K562 (cell line): ENCODE data around the gene FTO. TPM values are rescaled to one million over a fixed set of nuclear protein-coding genes. Genes with fewer than 3 reads are reported as not detected.

ENCODE experiments used
- ATAC-seq: fragments of 200-7000 bp; cut with Tn5 transposase; 3 replicates; pipeline ENCODE4 v1.9.1; 2020; ENCODE audit warnings: moderate library complexity
- BruUV-seq: library from RNA; stranded (reverse); fragments of 400-500 nt; replicated peaks from 2 replicates; lab custom pipeline; 2021; lab: Mats Ljungman, UMichigan
- CTCF ChIA-PET: fragments of 300-600 bp; formaldehyde crosslinking; extraction: SDS; loops from one replicate; lab custom pipeline; 2021; ENCODE audit warnings: low intra/inter-chr PET ratio; lab: Yijun Ruan, JAX
- POLR2A ChIA-PET: fragments of 300-600, 350-650 bp; sonication (Branson Sonifier 250); formaldehyde crosslinking; extraction: SDS; loops from one replicate; lab custom pipeline; 2021; ENCODE audit warnings: antibody characterized with exemption, inconsistent platforms; lab: Yijun Ruan, JAX
- DNase-seq, 4 experiments: peaks; one replicate each; pipeline versions ENCODE4 v3.0.0 to v3.0.0-alpha.2; 2011 to 2018; ENCODE audit warnings: low spot score in 3 of 4, mixed read lengths in 3 of 4; ENCODE audit errors: extremely low read depth in 1 of 4
- FAIRE-seq: peaks from 2 replicates; lab custom pipeline; 2011; peaks lifted over from hg19 to GRCh38; lab: Jason Lieb, UNC
- H2AFZ ChIP-seq: 2 replicates; pipeline ENCODE4 v1.6.0; 2011; ENCODE audit warnings: low read depth, low read length, control low read depth, inconsistent platforms
- H3K27ac ChIP-seq: fragments of 200-600 bp; 3 replicates; pipeline ENCODE4 v1.8.0; 2011; ENCODE audit warnings: low read depth, mild to moderate bottlenecking, control low read depth, inconsistent platforms, low read length, moderate library complexity, mixed read lengths; ENCODE audit errors: extremely low read depth
- H3K27me3 ChIP-seq, 2 experiments: fragments of 300-600 bp in 1 of 2; 2 replicates in 1 of 2; 3 replicates in 1 of 2; pipeline versions ENCODE4 v1.6.0 to v1.8.0; 2011; ENCODE audit warnings: inconsistent platforms in 2 of 2, low read length in 2 of 2, mild to moderate bottlenecking in 1 of 2, mixed read lengths in 1 of 2, moderate library complexity in 1 of 2; ENCODE audit not compliant: control insufficient read depth in 2 of 2, insufficient read depth in 2 of 2
- H3K36me3 ChIP-seq: fragments of 300-600 bp; 3 replicates; pipeline ENCODE4 v1.8.0; 2011; ENCODE audit warnings: mild to moderate bottlenecking, low read length, inconsistent platforms; ENCODE audit not compliant: control insufficient read depth, insufficient read depth
- H3K4me1 ChIP-seq, 2 experiments: fragments of 200-600 bp in 1 of 2; replicated peaks in 1 of 2; 2 replicates in 1 of 2; 3 replicates in 1 of 2; pipeline versions ENCODE4 v1.5.1 to v1.8.0; 2011; ENCODE audit warnings: inconsistent platforms in 2 of 2, low read length in 2 of 2, mild to moderate bottlenecking in 1 of 2, mixed read lengths in 1 of 2, moderate library complexity in 1 of 2; ENCODE audit not compliant: control insufficient read depth in 2 of 2, insufficient read depth in 2 of 2
- H3K4me2 ChIP-seq: 2 replicates; pipeline ENCODE4 v1.6.1; 2011; ENCODE audit warnings: low read length, control low read depth, inconsistent platforms, mixed read lengths; ENCODE audit not compliant: insufficient read depth
- H3K4me3 ChIP-seq: fragments of 200-600 bp; sonication (generic), shearing (Covaris generic); 2 replicates; pipeline ENCODE4 v1.5.1; 2016; ENCODE audit warnings: control low read depth, inconsistent platforms
- H3K79me2 ChIP-seq: fragments of 200-600 bp; 3 replicates; pipeline ENCODE4 v1.8.0; 2011; ENCODE audit warnings: low read length, inconsistent platforms; ENCODE audit not compliant: control insufficient read depth, insufficient read depth
- H3K9ac ChIP-seq, 2 experiments: 2 replicates each; pipeline versions ENCODE4 v1.6.0 to v1.6.1; 2011; ENCODE audit warnings: low read depth in 2 of 2, low read length in 2 of 2, control low read depth in 1 of 2, inconsistent platforms in 1 of 2, mild to moderate bottlenecking in 1 of 2, mixed read lengths in 1 of 2; ENCODE audit not compliant: insufficient read depth in 1 of 2
- H3K9me1 ChIP-seq: one replicate; pipeline ENCODE4 v1.6.0; 2011; ENCODE audit warnings: inconsistent platforms, mild to moderate bottlenecking, low read length, moderate library complexity; ENCODE audit not compliant: control insufficient read depth, insufficient read depth
- H3K9me3 ChIP-seq: replicated peaks from 2 replicates; pipeline ENCODE4 v1.5.1; 2011; ENCODE audit warnings: low read depth, low read length, inconsistent platforms; ENCODE audit not compliant: control insufficient read depth, insufficient read depth
- H4K20me1 ChIP-seq: replicated peaks from 2 replicates; pipeline ENCODE4 v1.6.1; 2011; ENCODE audit warnings: low read length, inconsistent platforms, mixed read lengths; ENCODE audit not compliant: control insufficient read depth, insufficient read depth
- BRF1 ChIP-seq: IDR thresholded peaks from 3 replicates; pipeline ENCODE4 v1.6.1; 2011; ENCODE audit warnings: borderline replicate concordance, mild to moderate bottlenecking; ENCODE audit not compliant: insufficient read length; ENCODE audit errors: extremely low read depth
- EP300 ChIP-seq: IDR thresholded peaks from 2 replicates; pipeline ENCODE4 v1.6.1; 2012; ENCODE audit warnings: low read length, improper control_type of control experiment
- HES1 ChIP-seq: fragments of 450-650 bp; IDR thresholded peaks from 2 replicates; pipeline ENCODE4 v1.6.1; 2016; ENCODE audit warnings: low read depth, mild to moderate bottlenecking, moderate library complexity
- HNRNPLL ChIP-seq: fragments of 200-400 bp; formaldehyde crosslinking; IDR thresholded peaks from 2 replicates; pipeline ENCODE4 v1.6.1; 2017; ENCODE audit warnings: low read length, low read depth, mild to moderate bottlenecking; ENCODE audit not compliant: poor library complexity, severe bottlenecking
- ID3 ChIP-seq, 2 experiments: fragments of 250-450 bp in 1 of 2; fragments of 450-650 bp in 1 of 2; sonication (Bioruptor Pico) in 1 of 2; IDR thresholded peaks; 2 replicates each; pipeline versions ENCODE4 v1.6.1 to v1.8.0; 2016 to 2021; ENCODE audit warnings: mild to moderate bottlenecking in 2 of 2, moderate library complexity in 2 of 2, missing compliant biosample characterization in 1 of 2, missing genetic modification characterization in 1 of 2
- KAT8 ChIP-seq: fragments of 450-650 bp; IDR thresholded peaks from 2 replicates; pipeline ENCODE4 v1.6.1; 2016; ENCODE audit warnings: low read depth, mild to moderate bottlenecking
- MAFG ChIP-seq: fragments of 450-650 bp; conservative IDR thresholded peaks from 2 replicates; pipeline ENCODE4 v1.6.1; 2016; ENCODE audit warnings: missing genetic modification characterization, missing compliant biosample characterization
- MXD1 ChIP-seq: fragments of 250-450 bp; sonication (Bioruptor Pico); IDR thresholded peaks from 2 replicates; pipeline ENCODE4 v1.8.0; 2021; ENCODE audit warnings: borderline replicate concordance, mild to moderate bottlenecking, moderate library complexity; ENCODE audit not compliant: poor library complexity, severe bottlenecking
- RNF2 ChIP-seq: sonication (generic); IDR thresholded peaks from 2 replicates; pipeline ENCODE4 v1.6.1; 2016
- SLC30A9 ChIP-seq: fragments of 250-450 bp; sonication (Bioruptor Pico); IDR thresholded peaks from 2 replicates; pipeline ENCODE4 v1.8.0; 2022; ENCODE audit warnings: mild to moderate bottlenecking, moderate library complexity
- SRSF1 ChIP-seq: fragments of 200-400 bp; formaldehyde crosslinking; IDR thresholded peaks from 2 replicates; pipeline ENCODE4 v1.6.1; 2017; ENCODE audit warnings: mild to moderate bottlenecking, low read depth, low read length, moderate library complexity
- ZNF77 ChIP-seq: fragments of 250-450 bp; sonication (Bioruptor Pico); IDR thresholded peaks from 2 replicates; pipeline ENCODE4 v1.5.0; 2020
- WGBS: fragments of 100-300 bp; shearing (Covaris generic); methylation state at CpG from one replicate; pipeline ENCODE4 v1.1.6; 2016; ENCODE audit warnings: low coverage, mixed read lengths; ENCODE audit not compliant: insufficient coverage; ENCODE audit errors: missing lambda C conversion rate; 5-methylcytosine and 5-hydroxymethylcytosine counted together
- in situ Hi-C: fragments of 300-500 bp; cut with MboI; formaldehyde crosslinking; loops from 4 replicates; pipeline ENCODE4 v1.15.0; 2018; ENCODE audit warnings: inconsistent platforms, mixed read lengths
- intact Hi-C: fragments of 100-400 bp; cut with micrococcal nuclease; formaldehyde crosslinking; loops from 2 replicates; pipeline ENCODE4 v1.14.2; 2022
- polyA plus RNA-seq, 8 experiments: library from polyadenylated mRNA; depleted of rRNA in 4 of 8; stranded (reverse) in 5 of 8; unstranded in 3 of 8; fragments of >200 nt; fragmentation: Nextera tagmentation in 2 of 8; fragmentation: Illumina TruSeq in 1 of 8; extraction: Ambion mirVana in 2 of 8; extraction: Trizol in 1 of 8; gene quantifications; 2 replicates each; pipeline versions ENCODE4 v1.2.1 to v1.2.3, GENCODE V29; 2011 to 2014; ENCODE audit warnings: inconsistent platforms in 1 of 8, missing spikeins in 1 of 8
- total RNA-seq, 7 experiments: library from RNA; depleted of rRNA in 6 of 7; stranded (reverse); fragments of >200 nt in 6 of 7; fragmentation: Illumina TruSeq in 2 of 7; extraction: Trizol in 2 of 7; gene quantifications; 2 replicates each; pipeline versions ENCODE4 v1.2.1 to v1.2.3, GENCODE V29; 2011 to 2021; ENCODE audit warnings: low replicate concordance in 1 of 7
- TF ChIP-seq, protein P1 (sequence below): sonication (generic); formaldehyde crosslinking; IDR thresholded peaks from 2 replicates; pipeline ENCODE4 v1.4.0; 2020; ENCODE audit warnings: mild to moderate bottlenecking, missing genetic modification reagents
- TF ChIP-seq, protein P2 (sequence below), 2 experiments: fragments of 450-650 bp in 1 of 2; sonication (generic) in 1 of 2; formaldehyde crosslinking; conservative IDR thresholded peaks; 2 replicates each; pipeline versions ENCODE4 v1.4.0 to v1.8.1; 2020 to 2022; ENCODE audit warnings: mild to moderate bottlenecking in 1 of 2, missing genetic modification reagents in 1 of 2

Gene FTO
- total and polyA plus RNA-seq, 9 of the 15 experiments (the other 6 are each of a cell fraction or from before 2014, with no cell fraction given) = 11.3 to 27.7 (median 25.5) TPM

GRCh38 chr16:53836680-53837079, 132.7 kb downstream of the FTO start:
- TF ChIP-seq KAT8 (no peak), BRF1 (no peak), RNF2 (no peak), EP300 (no peak), SRSF1 (no peak), SLC30A9 (CRISPR knock-in tag) (no peak), ID3 (CRISPR knock-in tag; IDR thresholded peaks at IDR 0.05) (no peak), ID3 (tag; IDR thresholded peaks at IDR 0.05) (no peak), MAFG (tag) (no peak), HNRNPLL (no peak), MXD1 (CRISPR knock-in tag) (no peak), HES1 (no peak), ZNF77 (CRISPR knock-in tag) (no peak)
- TF ChIP-seq, protein P1, sequence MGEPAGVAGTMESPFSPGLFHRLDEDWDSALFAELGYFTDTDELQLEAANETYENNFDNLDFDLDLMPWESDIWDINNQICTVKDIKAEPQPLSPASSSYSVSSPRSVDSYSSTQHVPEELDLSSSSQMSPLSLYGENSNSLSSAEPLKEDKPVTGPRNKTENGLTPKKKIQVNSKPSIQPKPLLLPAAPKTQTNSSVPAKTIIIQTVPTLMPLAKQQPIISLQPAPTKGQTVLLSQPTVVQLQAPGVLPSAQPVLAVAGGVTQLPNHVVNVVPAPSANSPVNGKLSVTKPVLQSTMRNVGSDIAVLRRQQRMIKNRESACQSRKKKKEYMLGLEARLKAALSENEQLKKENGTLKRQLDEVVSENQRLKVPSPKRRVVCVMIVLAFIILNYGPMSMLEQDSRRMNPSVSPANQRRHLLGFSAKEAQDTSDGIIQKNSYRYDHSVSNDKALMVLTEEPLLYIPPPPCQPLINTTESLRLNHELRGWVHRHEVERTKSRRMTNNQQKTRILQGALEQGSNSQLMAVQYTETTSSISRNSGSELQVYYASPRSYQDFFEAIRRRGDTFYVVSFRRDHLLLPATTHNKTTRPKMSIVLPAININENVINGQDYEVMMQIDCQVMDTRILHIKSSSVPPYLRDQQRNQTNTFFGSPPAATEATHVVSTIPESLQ (CRISPR knock-in tag) = no peak
- TF ChIP-seq, protein P2, sequence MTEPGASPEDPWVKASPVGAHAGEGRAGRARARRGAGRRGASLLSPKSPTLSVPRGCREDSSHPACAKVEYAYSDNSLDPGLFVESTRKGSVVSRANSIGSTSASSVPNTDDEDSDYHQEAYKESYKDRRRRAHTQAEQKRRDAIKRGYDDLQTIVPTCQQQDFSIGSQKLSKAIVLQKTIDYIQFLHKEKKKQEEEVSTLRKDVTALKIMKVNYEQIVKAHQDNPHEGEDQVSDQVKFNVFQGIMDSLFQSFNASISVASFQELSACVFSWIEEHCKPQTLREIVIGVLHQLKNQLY (CRISPR knock-in tag; conservative IDR thresholded peaks at IDR 0.05) = no peak
- no peak overlapping the region for H2AFZ ChIP-seq
- no peaks in the 10 kb centered on the region for H3K36me3 ChIP-seq
- 0 out of 5 replicates have a peak, but pooled peaks cover 0 to 3% of the 10 kb centered on the region in 2 experiments for H3K4me1 ChIP-seq
- no peak overlapping the region for H3K4me2 ChIP-seq
- H3K9me3 ChIP-seq = no peaks in the 10 kb centered on the region
- no peaks in the 10 kb centered on the region for H4K20me1 ChIP-seq
- FAIRE-seq = no peak
- H3K9me1 ChIP-seq = no peaks in the 10 kb centered on the region
- no peak overlapping the region for H3K27ac ChIP-seq
- WGBS = 21% methylated on average over 3 of the region's 3 CpGs
- H3K4me3 ChIP-seq = no peak overlapping the region
- no TSS peak for BruUV-seq
- ChIA-PET POLR2A (interaction anchor here (0.6 to 0.9 kb wide), 3 partner anchors 10 to 1190 kb away, joined by 3 to 5 read pairs (median 4); no protein-coding TSS in a partner anchor), CTCF (no interaction called here)
- no peaks in the 10 kb centered on the region for H3K27me3 ChIP-seq
- in situ Hi-C loops = no loop called here
- no peak for ATAC-seq
- no peak overlapping the region for H3K9ac ChIP-seq
- no peak for DNase-seq
- no peaks in the 10 kb centered on the region for H3K79me2 ChIP-seq
- intact Hi-C loops = no loop called here
